DND-41 (cell line): ENCODE results near the gene TAS2R30.

Experiments used
- EZH2 ChIP-seq: IDR thresholded peaks from 3 replicates; pipeline ENCODE4 v1.6.1; 2012; ENCODE audit warnings: borderline replicate concordance, low read depth, mild to moderate bottlenecking, moderate library complexity, low read length, inconsistent platforms; ENCODE audit not compliant: severe bottlenecking
- TF ChIP-seq, protein P1 (sequence below): IDR thresholded peaks from 2 replicates; pipeline ENCODE4 v1.5.1; 2012; ENCODE audit warnings: borderline replicate concordance, low read length, moderate library complexity, mild to moderate bottlenecking; ENCODE audit not compliant: poor library complexity, severe bottlenecking; ENCODE audit errors: extremely low read depth

GRCh38 chr12:11178250-11178649, 43.8 kb upstream of the TAS2R30 start:
- TF ChIP-seq, protein P1, sequence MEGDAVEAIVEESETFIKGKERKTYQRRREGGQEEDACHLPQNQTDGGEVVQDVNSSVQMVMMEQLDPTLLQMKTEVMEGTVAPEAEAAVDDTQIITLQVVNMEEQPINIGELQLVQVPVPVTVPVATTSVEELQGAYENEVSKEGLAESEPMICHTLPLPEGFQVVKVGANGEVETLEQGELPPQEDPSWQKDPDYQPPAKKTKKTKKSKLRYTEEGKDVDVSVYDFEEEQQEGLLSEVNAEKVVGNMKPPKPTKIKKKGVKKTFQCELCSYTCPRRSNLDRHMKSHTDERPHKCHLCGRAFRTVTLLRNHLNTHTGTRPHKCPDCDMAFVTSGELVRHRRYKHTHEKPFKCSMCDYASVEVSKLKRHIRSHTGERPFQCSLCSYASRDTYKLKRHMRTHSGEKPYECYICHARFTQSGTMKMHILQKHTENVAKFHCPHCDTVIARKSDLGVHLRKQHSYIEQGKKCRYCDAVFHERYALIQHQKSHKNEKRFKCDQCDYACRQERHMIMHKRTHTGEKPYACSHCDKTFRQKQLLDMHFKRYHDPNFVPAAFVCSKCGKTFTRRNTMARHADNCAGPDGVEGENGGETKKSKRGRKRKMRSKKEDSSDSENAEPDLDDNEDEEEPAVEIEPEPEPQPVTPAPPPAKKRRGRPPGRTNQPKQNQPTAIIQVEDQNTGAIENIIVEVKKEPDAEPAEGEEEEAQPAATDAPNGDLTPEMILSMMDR = no peak
- TF ChIP-seq EZH2 = no peak
